H54 (cell line): ENCODE measurements around the gene MME.

Experiments used
- DNase-seq: peaks from one replicate; pipeline ENCODE4 v3.0.0; 2011; ENCODE audit warnings: low spot score, mixed read lengths; ENCODE audit not compliant: insufficient read length
- FAIRE-seq: peaks from 3 replicates; lab custom pipeline; 2011; peaks lifted over from hg19 to GRCh38; lab: Jason Lieb, UNC
- POLR2A ChIP-seq: IDR thresholded peaks from 2 replicates; pipeline ENCODE4 v1.6.1; 2011; ENCODE audit warnings: low read depth, mild to moderate bottlenecking, low read length

The MME gene

DNA sequence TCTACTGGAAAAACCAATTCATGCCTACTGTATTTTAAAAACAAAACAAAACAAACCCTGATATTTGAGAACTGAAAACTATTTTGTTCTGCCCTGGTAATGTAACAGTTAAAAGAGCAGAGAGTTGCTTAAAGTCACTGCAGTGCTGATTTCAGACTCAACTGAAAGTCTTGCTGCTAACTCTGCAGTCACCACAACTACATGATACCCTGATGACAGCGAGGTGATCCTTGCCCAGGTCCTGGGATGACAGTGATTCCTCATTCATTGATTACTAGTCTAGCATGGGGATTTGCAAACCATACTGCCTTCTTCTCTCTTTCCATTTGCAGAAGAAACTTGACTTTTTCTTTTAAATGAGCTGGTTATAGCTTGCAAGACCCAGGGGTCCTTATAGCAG, 67.5 kb downstream of the MME start:
- DNase-seq (no peak), FAIRE-seq (no peak)
- TF ChIP-seq POLR2A = no peak

- DNase-seq (no peak), FAIRE-seq (no peak)
- no peak for TF ChIP-seq POLR2A
These were observed 69.4 kb downstream of the MME start for GRCh38 chr3:155149494-155149893.

DNA sequence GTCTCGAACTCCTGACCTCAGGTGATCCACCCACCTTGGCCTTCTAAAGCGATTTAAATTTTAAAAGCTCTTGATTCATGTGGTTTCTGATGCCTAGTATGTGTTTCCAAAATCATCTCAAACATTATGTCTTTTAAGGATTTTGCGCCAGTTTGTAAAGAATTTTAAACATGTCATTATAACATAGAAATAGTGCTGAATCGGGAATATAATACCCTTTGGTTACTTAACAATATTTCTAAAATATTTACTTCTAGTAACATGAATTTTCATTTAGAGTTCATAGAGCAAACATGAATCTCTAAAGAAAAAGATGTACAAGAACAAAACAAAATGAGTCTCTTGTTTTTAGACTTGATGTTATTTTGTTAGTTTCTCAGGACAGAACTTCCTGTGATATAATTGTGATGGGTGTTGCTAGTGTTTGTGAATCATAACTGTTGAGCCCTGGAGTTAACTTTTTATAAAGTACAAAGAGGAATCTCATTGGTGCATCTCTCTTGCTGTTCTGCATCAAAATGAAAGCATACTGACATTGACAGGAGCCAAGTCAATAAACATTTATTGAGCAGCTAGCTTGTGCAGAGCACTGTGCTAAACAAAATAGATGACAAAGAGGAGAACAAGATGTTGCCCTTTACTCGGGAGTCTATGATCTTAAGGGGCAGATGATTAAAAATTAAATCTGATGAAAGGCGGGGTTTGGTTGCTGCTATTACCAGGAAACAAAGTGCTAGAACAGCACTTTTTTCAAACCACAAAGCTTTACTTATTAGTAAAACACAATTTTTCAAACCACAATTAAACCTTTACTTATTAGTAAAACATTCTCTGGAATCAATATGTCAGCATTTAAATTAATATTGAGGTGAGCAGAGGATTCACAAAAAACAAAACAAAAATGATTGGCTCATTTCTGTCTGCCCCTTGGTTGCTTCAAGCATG, 73.4 kb downstream of the MME start:
- TF ChIP-seq POLR2A = no peak
- no peak for DNase-seq
- no peak for FAIRE-seq

GRCh38 chr3:155154255-155154654, 74.1 kb downstream of the MME start:
- no peak for DNase-seq
- no peak for FAIRE-seq
- TF ChIP-seq POLR2A = no peak

DNA sequence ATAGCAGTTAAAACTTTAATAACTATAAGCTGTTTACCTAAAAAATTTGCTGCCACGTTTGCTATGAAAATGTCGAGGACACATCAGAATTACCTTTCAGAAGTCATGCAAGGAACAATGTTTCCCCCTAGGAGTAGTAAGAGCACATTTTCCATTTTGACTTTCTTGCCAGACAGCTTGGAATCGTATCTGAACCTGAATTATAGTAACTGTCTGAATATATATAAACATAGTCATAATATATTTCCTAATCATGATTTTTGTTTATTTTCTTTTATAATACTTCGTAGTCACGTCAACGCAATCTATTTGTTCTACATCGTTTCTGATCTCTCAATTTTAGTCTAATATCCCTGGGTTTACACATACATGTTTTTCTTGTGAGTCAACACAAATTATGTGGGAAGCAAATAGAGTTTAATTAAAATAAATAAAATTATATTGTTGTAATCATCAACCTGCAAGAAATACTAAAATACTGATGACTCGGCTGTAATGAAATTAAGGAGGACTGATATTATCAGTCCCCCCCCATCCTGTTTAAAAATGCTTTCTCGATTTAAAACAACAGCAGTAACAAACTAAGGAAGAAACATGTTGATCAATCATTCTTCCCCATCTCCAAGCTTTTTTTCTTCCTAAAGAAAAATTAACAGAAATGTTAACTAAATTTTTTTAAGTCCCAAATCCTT, 78.4 kb downstream of the MME start:
- FAIRE-seq = no peak
- no peak for TF ChIP-seq POLR2A
- no peak for DNase-seq

- no peak for DNase-seq
- no peak for TF ChIP-seq POLR2A
- FAIRE-seq = no peak
These were observed 79.2 kb downstream of the MME start for GRCh38 chr3:155159301-155159700.

GRCh38 chr3:155161640-155162292, 81.6 kb downstream of the MME start:
- no peak for FAIRE-seq
- TF ChIP-seq POLR2A = no peak
- no peak for DNase-seq

DNA sequence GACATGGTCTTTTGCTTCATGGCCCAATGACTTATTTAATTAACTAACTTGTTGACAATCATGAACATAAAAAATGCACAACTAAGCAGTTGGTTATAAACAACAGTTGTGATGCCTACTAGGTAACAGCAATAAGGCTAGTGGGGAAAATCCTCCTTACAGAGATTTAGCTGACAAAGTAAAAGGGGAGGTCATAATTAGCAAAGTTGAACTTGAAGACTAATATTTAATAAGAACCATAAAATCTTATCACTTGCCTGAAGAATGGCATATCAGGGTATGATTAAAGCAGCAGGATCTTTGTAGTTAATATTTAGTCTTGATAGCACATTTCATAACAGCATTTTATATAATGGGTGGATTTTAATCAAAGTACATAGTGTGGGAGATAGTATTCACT, 84.2 kb downstream of the MME start:
- FAIRE-seq (no peak), DNase-seq (no peak)
- no peak for TF ChIP-seq POLR2A

DNA sequence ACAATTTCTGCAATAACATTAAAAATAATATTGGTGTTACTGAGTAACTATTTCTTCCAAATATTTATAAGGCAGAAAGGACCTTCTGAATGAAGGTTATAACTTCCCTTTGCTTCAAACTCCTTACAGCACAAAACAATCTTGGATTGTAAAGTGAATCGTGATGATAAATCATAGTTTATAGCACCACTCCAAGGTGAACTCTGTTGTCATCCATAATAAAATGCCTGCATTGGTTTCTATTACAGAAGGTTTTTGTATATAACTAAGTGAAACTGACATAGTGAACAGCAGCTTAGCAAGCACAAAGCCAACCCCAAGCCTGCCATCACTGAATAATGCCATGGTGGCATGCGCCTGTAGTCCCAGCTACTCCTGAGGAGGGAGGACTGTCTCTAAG, 86.3 kb downstream of the MME start:
- no peak for TF ChIP-seq POLR2A
- no peak for DNase-seq
- no peak for FAIRE-seq

- no peak for DNase-seq
- FAIRE-seq = no peak
- TF ChIP-seq POLR2A = no peak
These were observed 89.1 kb downstream of the MME start for GRCh38 chr3:155169197-155169596.

GRCh38 chr3:155173771-155174170, 93.7 kb downstream of the MME start:
- FAIRE-seq (no peak), DNase-seq (no peak)
- no peak for TF ChIP-seq POLR2A

GRCh38 chr3:155178810-155179436, 98.8 kb downstream of the MME start:
- no peak for TF ChIP-seq POLR2A
- DNase-seq (no peak), FAIRE-seq (no peak)

GRCh38 chr3:155179437-155179827, 99.3 kb downstream of the MME start:
- FAIRE-seq (no peak), DNase-seq (no peak)
- TF ChIP-seq POLR2A = no peak

GRCh38 chr3:155179966-155180757, 100.0 kb downstream of the MME start:
- DNase-seq (no peak), FAIRE-seq (no peak)
- TF ChIP-seq POLR2A = no peak
